Measurements from ENCODE around the gene OR6C1.
"Not testable (repeated sequence)": the region's sequence is repeated elsewhere in the genome, so short reads cannot be mapped to it uniquely, and the experiment has no call there.

Gene OR6C1

DNA sequence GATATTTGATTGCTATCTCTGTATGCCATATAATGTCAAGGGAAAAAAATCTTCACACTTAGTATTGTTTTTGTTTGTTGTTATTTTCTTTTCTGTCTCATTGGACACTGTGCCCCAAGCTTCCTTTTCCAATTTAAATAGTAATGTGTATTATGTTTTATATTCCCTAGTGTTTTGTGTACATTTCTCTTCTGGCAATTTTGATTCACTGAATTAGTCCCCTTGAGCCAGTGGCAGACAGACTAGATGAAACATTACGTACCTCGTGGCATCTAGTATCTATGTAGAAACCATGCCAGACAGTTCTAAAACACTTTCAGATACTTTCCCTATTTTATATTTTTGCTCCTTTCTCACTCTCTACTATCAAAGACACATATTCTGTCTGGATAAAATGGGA is at the start of gene OR6C1:
TSS of gene OR6C1 (plus strand) at position 301 of the 400 bp plus-strand sequence. CDS start 6,257 bp downstream, outside the sequence.
- no peak for DNase-seq

DNA sequence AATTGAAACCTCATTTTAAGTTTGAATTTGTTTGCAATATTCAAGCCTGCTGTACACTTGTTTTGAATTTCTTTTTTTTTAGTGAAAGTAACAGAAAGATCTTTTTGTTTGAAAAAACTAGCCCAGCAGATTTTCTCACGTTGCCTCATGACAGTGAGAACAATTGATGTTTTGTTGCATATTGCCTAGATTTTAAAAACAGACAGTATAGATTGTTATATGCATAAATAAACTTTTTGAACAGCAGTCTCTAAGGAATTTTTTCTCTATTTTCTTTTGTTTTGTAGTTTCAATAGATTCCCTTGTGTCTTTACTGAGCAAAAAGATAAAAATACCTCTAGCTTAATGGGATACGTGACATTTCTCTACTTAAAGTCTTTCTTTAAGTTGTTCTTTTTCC is 33.2 kb upstream of the OR6C1 start:
- DNase-seq: no peak

DNA sequence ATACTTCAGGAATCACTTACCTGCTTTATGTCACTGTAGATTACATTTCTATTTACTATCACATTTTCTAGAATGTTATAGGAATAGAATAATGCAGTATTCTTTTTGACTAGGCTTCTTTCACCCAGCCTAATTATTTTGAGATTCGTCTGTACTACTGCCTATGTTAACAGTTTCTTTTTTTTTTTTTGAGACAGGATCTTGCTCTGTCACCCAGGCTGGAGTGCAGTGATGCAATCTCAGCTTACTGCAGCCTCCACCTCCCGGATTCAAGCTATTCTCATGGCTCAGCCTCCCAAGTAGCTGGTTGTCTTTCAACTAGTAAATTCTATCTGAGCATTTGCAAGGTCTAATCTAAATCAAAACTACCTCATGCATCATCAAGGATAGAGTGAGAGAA is 24.1 kb upstream of the OR6C1 start:
- no peak for DNase-seq

DNA sequence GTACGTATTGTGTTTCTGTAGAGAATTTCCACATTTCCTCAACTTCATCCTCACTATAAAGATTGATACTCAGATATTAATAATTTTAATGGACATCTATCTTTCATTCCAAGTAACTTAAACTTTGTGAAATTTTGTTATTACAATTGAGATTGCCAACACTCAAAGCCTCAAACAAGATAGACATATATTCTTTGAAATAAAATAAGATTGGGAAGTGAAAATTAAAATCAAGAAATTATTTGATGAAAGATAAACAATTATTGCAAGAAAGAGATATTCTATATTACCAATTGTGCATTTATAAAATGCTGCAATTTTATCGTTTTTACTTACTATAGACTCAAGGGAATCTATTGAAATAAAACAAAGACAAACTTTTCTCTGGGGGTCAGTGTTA is 17.7 kb upstream of the OR6C1 start, which contains the start of gene OR6C6:
TSS of gene OR6C6 (minus strand) at position 101 of the 400 bp plus-strand sequence. CDS start 1,337 bp downstream, outside the sequence.
- DNase-seq: no peak

DNA sequence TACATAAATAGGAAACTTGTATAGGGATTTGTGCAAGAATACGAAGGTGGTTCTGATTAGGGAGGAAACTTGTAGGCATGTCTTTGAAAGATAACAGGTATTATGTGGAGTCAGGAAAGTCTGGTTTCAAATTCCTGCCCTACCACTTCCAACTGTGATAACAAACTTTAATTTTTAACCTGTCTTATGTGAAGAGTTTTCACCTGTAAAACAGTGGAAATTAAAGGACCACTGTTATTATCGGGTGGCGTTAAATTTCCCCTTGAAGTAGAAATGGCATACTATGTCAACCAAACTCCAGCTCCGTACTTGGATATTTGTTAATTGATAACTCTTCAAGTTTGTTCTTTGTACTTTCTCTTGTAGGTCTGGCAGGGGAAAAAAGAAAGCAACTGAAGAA is 6.1 kb downstream of the OR6C1 start:
- no peak for DNase-seq

DNA sequence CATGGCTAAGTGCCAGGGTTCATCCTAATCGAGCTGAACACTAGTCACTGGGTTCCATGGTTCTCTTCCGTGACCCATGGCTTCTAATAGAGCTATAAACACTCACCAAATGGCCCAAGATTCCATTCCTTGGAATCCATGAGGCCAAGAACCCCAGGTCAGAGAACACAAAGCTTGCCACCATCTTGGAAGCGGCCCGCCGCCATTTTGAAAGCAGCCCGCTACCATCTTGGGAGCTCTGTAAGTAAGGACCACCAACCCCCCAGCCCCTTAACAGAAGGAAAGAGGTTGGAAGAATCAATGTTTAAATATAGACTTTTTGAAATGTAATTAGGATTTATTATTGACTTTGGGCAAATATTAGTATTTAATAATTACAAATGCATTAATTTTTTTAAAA is 11.7 kb downstream of the OR6C1 start:
- DNase-seq: not testable (repeated sequence)

DNA sequence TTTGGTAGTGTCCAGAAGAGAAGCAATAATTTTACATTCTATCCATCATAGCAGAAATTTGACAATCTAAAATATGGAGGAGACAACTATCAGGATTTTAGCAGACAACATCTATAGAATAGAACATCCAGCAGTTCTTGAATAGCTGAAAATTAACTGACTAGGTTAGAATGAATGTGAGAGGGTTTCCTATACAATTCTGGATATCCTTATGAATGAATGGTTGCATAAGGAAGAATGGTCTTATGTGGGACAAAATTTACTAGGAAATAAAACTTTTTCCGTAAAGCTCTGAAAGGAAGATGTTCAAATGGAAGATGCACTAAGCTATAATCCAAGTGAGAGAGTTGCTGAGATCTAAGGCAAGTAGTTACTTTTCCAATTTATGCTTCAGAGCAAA is 16.3 kb downstream of the OR6C1 start, which contains the start of gene OR6C3:
TSS of gene OR6C3 (plus strand) at position 301 of the 400 bp plus-strand sequence. CDS start 955 bp downstream, outside the sequence.
- no peak for DNase-seq

DNA sequence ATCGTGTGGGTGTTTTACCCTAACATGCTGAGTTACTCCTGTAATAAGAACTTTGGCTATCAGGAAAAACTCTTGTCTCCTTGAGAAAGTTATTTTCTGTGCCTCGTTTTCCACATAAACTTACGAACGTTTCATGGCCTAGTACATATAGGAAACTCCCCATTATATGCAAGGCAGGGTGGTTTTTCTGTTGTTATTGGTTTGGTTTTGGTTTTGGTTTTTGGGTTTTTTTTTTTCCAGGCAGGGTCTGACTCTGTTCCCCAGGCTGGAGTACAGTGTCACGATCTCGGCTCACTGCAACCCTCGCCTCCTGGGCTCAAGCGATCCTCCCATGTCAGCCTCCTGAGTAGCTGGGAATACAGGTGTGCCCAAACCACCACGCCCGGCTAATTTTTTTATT is 21.9 kb downstream of the OR6C1 start:
- no peak for DNase-seq

DNA sequence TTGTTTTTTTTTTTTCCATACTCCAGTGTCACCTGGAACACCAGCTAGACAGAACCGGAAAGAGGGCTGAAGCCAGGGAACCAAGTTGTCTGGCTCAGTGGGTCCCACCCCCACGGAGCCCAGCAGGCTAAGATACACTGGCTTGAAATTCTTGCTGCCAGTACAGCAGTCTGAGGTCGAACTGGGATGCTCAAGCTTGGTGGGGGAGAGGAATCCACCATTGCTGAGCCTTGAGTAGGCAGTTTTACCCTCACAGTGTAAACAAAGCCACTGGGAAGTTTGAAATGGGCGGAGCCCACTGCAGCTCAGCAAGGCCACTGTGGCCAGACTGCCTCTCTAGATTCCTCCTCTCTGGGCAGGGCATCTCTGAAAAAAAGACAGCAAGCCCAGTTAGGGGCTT is 41.2 kb downstream of the OR6C1 start:
- not testable (repeated sequence) for DNase-seq

DNA sequence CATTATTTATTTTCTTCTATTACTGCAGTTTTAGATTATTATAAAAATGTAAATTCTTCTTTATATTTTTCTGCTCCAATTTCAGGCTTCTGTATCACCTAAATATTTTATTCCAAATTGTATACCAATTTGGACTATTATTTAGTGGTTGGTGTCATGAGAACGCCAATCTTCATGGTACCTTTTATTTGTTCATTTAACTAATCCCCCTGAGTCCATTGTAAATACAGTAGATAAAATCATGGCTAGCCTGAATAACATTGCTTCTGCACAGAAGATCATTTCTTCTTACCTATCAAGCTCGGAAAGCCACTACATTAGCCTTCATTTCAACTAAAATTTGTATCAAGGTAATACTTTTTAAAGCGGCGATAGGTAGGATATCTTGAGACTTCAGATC is 48.5 kb downstream of the OR6C1 start, which contains the start of gene OR6C75:
TSS of gene OR6C75 (plus strand) at position 301 of the 400 bp plus-strand sequence. CDS start 2,136 bp downstream, outside the sequence.
- DNase-seq: no peak

DNA sequence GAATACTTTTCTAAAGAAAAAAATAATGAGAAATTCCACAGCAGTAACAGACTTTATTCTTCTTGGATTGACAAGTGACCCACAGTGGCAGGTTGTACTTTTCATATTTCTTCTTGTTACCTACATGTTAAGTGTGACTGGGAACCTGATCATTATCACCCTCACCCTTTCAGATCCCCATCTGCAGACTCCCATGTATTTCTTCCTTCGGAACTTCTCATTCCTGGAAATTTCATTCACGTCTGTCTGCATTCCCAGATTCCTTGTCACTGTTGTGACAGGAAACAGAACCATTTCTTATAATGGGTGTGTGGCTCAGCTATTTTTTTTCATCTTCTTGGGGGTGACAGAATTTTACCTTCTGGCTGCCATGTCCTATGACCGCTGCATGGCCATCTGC is 50.9 kb downstream of the OR6C1 start:
- DNase-seq: no peak
